GM12874 (cell line): ENCODE data around the gene CCDC197.

Source experiments
- TF ChIP-seq, protein P1 (sequence below): IDR thresholded peaks from 2 replicates; pipeline ENCODE4 v1.5.1; 2011; ENCODE audit warnings: low read depth, mild to moderate bottlenecking, control low read depth, low read length, moderate library complexity; ENCODE audit not compliant: insufficient read depth

Gene CCDC197

DNA sequence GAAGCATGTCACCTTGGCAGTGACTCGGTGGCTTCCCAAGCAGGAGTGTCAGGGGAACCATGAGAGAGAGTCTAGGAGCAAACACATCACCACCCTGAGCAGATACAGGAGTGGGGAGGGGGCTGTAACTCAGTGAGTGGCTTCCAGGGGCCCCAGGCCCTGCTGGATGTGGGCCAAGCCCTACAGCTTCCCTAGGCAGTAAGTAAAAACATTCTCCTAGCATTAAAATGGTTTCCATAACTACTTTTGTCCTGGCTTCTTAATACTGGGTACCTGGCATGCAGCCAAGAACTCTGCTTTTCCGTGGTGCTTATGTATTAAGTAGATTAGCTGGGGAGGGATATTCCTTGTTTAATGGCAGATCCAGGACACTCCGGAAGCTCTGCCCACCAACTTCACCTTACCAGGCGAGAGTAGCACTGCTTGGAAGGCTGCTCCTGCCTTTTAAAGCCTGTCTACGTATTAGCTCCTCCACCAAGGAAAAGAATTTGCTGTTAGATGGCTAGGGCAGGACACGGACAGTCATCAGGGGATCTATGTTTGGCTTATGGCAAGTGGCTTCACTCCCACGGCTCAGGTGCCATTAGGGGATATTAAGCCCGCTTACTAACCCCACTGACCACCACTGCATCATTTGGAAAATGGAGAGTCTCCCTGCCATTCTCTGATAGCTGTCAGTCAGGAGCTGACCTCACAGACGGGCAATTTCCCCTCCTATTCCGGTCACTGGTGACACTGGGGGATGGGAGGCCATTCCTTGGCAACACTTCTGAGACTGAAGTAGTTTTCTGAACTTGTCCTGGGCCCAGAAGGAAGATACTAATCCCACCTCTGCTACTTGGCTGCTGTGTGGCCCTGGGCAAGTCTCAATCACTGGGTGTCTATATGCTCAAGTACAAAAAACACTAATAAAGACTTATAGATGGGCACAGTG, 51.9 kb downstream of the CCDC197 start:
- TF ChIP-seq, protein P1, sequence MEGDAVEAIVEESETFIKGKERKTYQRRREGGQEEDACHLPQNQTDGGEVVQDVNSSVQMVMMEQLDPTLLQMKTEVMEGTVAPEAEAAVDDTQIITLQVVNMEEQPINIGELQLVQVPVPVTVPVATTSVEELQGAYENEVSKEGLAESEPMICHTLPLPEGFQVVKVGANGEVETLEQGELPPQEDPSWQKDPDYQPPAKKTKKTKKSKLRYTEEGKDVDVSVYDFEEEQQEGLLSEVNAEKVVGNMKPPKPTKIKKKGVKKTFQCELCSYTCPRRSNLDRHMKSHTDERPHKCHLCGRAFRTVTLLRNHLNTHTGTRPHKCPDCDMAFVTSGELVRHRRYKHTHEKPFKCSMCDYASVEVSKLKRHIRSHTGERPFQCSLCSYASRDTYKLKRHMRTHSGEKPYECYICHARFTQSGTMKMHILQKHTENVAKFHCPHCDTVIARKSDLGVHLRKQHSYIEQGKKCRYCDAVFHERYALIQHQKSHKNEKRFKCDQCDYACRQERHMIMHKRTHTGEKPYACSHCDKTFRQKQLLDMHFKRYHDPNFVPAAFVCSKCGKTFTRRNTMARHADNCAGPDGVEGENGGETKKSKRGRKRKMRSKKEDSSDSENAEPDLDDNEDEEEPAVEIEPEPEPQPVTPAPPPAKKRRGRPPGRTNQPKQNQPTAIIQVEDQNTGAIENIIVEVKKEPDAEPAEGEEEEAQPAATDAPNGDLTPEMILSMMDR, result no peak

DNA sequence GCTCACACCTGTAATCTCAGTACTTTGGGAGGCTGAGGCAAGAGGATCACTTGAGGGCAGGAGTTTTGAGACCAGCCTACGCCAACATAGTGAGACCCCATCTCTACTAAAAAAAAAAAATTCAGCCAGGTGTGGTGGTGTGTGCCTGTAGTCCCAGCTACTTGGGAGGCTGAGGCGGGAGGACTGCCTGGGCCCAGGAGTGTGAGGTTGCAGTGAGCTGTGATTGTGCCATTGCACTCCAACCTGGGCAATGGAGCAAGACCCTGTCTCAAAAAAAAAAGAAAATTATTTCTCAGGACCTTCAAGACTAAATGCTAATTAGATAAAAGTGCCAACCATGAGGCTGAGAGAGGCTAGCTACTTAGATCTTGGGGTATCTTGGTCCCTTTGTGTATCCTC, 52.5 kb downstream of the CCDC197 start:
- TF ChIP-seq, protein P1, result no peak

DNA sequence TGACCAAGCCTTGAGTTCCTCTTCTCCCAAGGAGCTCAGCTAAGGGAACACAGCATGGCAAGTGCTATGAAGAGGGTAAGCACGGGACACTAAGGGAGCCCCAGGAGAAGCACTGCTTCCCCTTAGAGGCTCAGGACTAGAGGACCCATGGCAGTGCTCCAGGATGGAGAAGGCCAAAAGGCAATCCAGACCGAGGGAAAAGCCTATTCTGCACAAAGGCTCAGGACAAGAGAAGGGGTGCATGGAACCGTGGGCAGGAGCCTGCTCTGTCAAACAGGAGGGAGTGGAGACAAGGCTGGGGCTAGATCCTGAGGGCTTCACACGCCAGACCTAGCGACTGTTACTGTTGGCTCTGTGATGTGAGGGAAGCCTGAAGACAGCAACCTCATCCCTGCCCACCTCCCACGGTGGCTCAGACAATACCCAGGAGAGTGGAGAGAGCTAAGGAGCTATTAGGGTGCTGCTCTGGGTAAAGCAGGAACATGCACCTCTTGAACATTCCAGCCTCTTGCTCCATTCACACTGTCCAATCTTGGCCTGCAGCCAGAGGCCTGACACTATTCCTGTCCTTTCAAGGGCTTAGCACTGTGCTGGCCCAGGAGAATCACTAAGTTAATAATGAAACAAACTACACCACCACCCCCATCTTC, 53.3 kb downstream of the CCDC197 start:
- TF ChIP-seq, protein P1, result no peak

DNA sequence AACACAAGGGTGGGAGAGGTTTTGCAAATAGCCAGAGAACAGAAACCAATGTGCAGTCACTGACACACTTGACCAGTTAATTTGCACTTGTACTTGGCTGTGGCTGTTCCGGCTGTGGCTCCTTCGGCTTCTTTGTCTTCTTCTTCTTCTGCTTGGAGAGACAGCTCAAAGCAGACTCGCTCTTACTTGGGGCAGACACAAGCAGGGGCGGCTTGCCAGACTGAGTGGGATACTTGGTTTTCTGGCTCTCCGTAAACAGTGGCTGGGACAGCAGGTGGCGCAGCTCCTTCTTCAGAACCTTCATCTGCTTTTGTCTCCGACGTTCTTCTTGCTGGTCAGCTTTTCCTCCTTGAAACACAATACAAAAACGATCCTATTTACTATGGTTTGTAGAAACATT, 54.0 kb downstream of the CCDC197 start:
- TF ChIP-seq, protein P1, result 0 out of 2 replicates have a peak, but pooled peaks have one; percentile 16

DNA sequence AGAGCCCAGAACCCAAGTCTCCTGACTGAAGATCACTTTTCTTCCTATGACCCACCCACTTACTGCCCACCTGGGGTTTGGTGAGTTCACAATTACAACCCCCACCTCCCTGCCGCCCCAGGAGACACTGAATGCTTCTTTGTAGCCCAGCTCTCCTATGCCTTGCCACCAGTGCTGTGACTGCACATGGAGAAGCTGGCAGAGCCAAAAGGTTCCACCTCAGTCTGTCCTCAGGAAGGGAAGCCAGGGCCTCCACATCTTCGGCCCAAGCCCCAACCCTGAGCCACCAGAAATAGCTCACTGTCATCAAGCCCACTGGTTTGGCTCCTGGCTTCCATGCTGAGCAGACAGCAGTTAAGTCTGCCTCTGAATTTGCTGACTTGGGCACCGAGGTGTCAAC, 54.7 kb downstream of the CCDC197 start:
- TF ChIP-seq, protein P1, result no peak

DNA sequence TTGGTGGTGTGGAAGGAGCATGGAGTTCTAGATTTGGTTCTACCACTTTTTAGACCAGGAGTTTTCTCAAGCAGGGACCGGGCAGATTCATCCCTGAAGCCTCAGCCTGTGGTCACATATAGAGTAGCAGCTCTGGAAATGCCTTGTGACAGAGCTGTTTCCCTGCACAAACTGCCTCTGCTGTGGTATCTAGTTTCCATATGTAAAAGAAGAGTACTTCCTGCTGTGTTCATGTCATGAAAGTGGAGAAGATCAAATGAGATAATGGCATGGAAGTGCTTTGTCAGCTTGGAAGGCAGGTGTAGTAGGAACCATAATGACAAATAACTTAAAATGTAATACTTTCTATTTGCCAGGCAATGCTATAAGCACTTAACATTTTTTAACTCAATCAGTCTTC, 55.1 kb downstream of the CCDC197 start:
- TF ChIP-seq, protein P1, result no peak

GRCh38 chr14:94052662-94053061, 55.6 kb downstream of the CCDC197 start:
- TF ChIP-seq, protein P1, result no peak
